GM20431 (cell line): ENCODE results near the gene UBE2D4.

Source experiments
- in situ Hi-C: fragments of 300-500 bp; cut with MseI, MboI; formaldehyde crosslinking; loops from one replicate; pipeline ENCODE4 v1.15.0; 2020; ENCODE audit warnings: low sequenced_read_pairs; ENCODE audit not compliant: unreplicated experiment

Gene UBE2D4

GRCh38 chr7:43906331-43907010, 19.8 kb upstream of the UBE2D4 start, which contains the start of gene URGCP:
Gene URGCP (minus strand): TSS chr7:43906596. CDS start chr7:43906575, 21 bp downstream.
- in situ Hi-C loops, result no loop called here

- in situ Hi-C loops, result no loop called here
Observed at GRCh38 chr7:43914795-43915194, 11.4 kb upstream of the UBE2D4 start.

- in situ Hi-C loops, result no loop called here
Observed at GRCh38 chr7:43915907-43916306, 10.3 kb upstream of the UBE2D4 start.

- in situ Hi-C loops, result no loop called here
Observed at GRCh38 chr7:43921423-43921822, 4.8 kb upstream of the UBE2D4 start.

- in situ Hi-C loops, result no loop called here
Observed at GRCh38 chr7:43922726-43923125, 3.5 kb upstream of the UBE2D4 start.

GRCh38 chr7:43926798-43927123, 525 bp downstream of the UBE2D4 start:
- in situ Hi-C loops, result no loop called here

GRCh38 chr7:43927810-43928209, 1.6 kb downstream of the UBE2D4 start:
- in situ Hi-C loops, result no loop called here

GRCh38 chr7:43929529-43930457, 3.6 kb downstream of the UBE2D4 start:
- in situ Hi-C loops, result no loop called here

GRCh38 chr7:43931346-43931745, 5.1 kb downstream of the UBE2D4 start:
- in situ Hi-C loops, result no loop called here

- in situ Hi-C loops, result no loop called here
Observed at GRCh38 chr7:43933902-43934560, 7.8 kb downstream of the UBE2D4 start.

GRCh38 chr7:43937444-43937843, 11.2 kb downstream of the UBE2D4 start:
- in situ Hi-C loops, result no loop called here

- in situ Hi-C loops, result no loop called here
Observed at GRCh38 chr7:43938892-43939482, 12.8 kb downstream of the UBE2D4 start.

GRCh38 chr7:43942250-43942649, 16.0 kb downstream of the UBE2D4 start:
- in situ Hi-C loops, result no loop called here

GRCh38 chr7:43942997-43943396, 16.8 kb downstream of the UBE2D4 start:
- in situ Hi-C loops, result no loop called here

GRCh38 chr7:43943417-43944187, 17.4 kb downstream of the UBE2D4 start:
- in situ Hi-C loops, result no loop called here

GRCh38 chr7:43944286-43944685, 18.1 kb downstream of the UBE2D4 start:
- in situ Hi-C loops, result no loop called here

GRCh38 chr7:43952028-43952427, 25.8 kb downstream of the UBE2D4 start:
- in situ Hi-C loops, result no loop called here

GRCh38 chr7:43953071-43953470, 26.8 kb downstream of the UBE2D4 start:
- in situ Hi-C loops, result no loop called here

- in situ Hi-C loops, result no loop called here
Observed at GRCh38 chr7:43954524-43955228, 28.4 kb downstream of the UBE2D4 start.
